ENCODE results near the gene MAGEB10.

MAGEB10 gene

GRCh38 chrX:27863809-27864208, 56.0 kb downstream of the MAGEB10 start:
- Histone ChIP-seq H3K4me3 (replicated peaks; ENCODE audit: insufficient read depth, low read length) (no peak overlapping the region), H3K27ac (replicated peaks) (no peak overlapping the region)

More at GRCh38 chrX:27863809-27864208, 56.0 kb downstream of the MAGEB10 start:
- TF ChIP-seq SPI1 (IDR thresholded peaks at IDR 0.05; ENCODE audit: borderline replicate concordance, low read depth) (no peak), GABPA (IDR thresholded peaks at IDR 0.05; ENCODE audit: low read depth) (no peak), CTCF (IDR thresholded peaks at IDR 0.05; ENCODE audit: insufficient read depth, low read length) (no peak), REST (IDR thresholded peaks at IDR 0.05; ENCODE audit: insufficient replicate concordance, low read depth) (no peak), POLR2AphosphoS5 (IDR thresholded peaks at IDR 0.05; ENCODE audit: low read depth) (no peak)
- DNase-seq (ENCODE audit: low read depth in 1 of 2, low spot score in 1 of 2): no peak
- H3K27me3 ChIP-seq (ENCODE audit: insufficient read depth, poor library complexity, severe bottlenecking): no peaks in the 10 kb centered on the region
